Right lobe of liver (tissue), 6 donors: ENCODE data around the gene SLC9C1. TPM values are rescaled to one million over a fixed set of nuclear protein-coding genes. Genes with fewer than 3 reads are reported as not detected.

Experiments used
- ATAC-seq, 4 donors: fragments of 200-7000 bp; cut with Tn5 transposase; one replicate each; pipeline ENCODE4 v1.9.1; 2020; ENCODE audit warnings: mild to moderate bottlenecking in 4 of 4, moderate library complexity in 4 of 4
- DNase-seq, 3 donors: peaks; one replicate each; pipeline ENCODE4 v3.0.0-alpha.2; 2020
- H3K27ac ChIP-seq, 3 donors: fragments of 200-600 bp; one replicate each; pipeline ENCODE4 v1.8.0; 2022
- H3K27me3 ChIP-seq, 2 donors: fragments of 200-600 bp; one replicate each; pipeline ENCODE4 v1.8.0; 2022
- H3K36me3 ChIP-seq, 4 donors: fragments of 200-600 bp; sonication (generic) in 1 of 4; one replicate each; pipeline versions ENCODE4 v1.5.1 to v1.8.0; 2017 to 2022; ENCODE audit warnings: control low read depth in 1 of 4
- H3K4me1 ChIP-seq, 4 donors: fragments of 200-600 bp; sonication (generic) in 1 of 4; one replicate each; pipeline versions ENCODE4 v1.5.1 to v1.8.0; 2017 to 2022; ENCODE audit warnings: control low read depth in 1 of 4
- H3K4me3 ChIP-seq, 3 donors: fragments of 200-600 bp; one replicate each; pipeline ENCODE4 v1.8.0; 2022
- H3K9me3 ChIP-seq, 4 donors: fragments of 200-600 bp; sonication (generic) in 1 of 4; one replicate each; pipeline versions ENCODE4 v1.5.1 to v1.8.0; 2017 to 2022; ENCODE audit warnings: control low read depth in 1 of 4
- CTCF ChIP-seq, 4 donors: fragments of 200-600 bp in 3 of 4; fragments of 450-650 bp in 1 of 4; IDR thresholded peaks; one replicate each; pipeline versions ENCODE4 v1.5.1 to v1.8.0; 2016 to 2022; ENCODE audit warnings: antibody characterized with exemption in 4 of 4, mild to moderate bottlenecking in 2 of 4
- POLR2A ChIP-seq: fragments of 450-650 bp; IDR thresholded peaks from one replicate; pipeline ENCODE4 v1.6.1; 2017; ENCODE audit warnings: antibody characterized with exemption, mild to moderate bottlenecking
- WGBS: methylation state at CpG from one replicate; pipeline ENCODE4 v1.1.6; 2018; ENCODE audit warnings: low coverage, low lambda C conversion rate; ENCODE audit not compliant: insufficient coverage; ENCODE audit errors: missing lambda C conversion rate; 5-methylcytosine and 5-hydroxymethylcytosine counted together
- intact Hi-C, 2 donors: fragments of 100-400 bp; cut with DNase I; formaldehyde crosslinking; loops; one replicate each; pipeline versions ENCODE4 v1.11.2 to v1.14.1; 2022
- total RNA-seq, 6 experiments: library from RNA; depleted of rRNA in 2 of 6; stranded (reverse); fragments of >200 nt in 2 of 6; fragmentation: NEBNext Ultra II Directional in 3 of 6; extraction: Animal tissue kit (Norgen Biotek cat#: 25700) in 3 of 6; gene quantifications; one replicate each; pipeline versions ENCODE4 v1.1.0 to v1.2.4, GENCODE V29; 2016 to 2023
- donor health status: DM: no; HTN: yes; CAD: no.
- donor health status: DM: no; HTN: no; CAD: no.
- donor health status: DM: no; HTN: no; CAD: no.
- donor health status: DM: no; HTN: yes; CAD: no.
- donor health status: DM: no; HTN: yes; CAD: no.

SLC9C1 gene
- total RNA-seq, 6 experiments from 2014 or later = not detected

GRCh38 chr3:112304611-112305010 lies 10.6 kb upstream of the SLC9C1 start:
- H3K27me3 ChIP-seq = no peaks in the 10 kb centered on the region
- no peaks in the 10 kb centered on the region for H3K36me3 ChIP-seq
- H3K27ac ChIP-seq = no peak overlapping the region
- TF ChIP-seq CTCF (IDR thresholded peaks at IDR 0.05) = no peak
- no peak for TF ChIP-seq POLR2A
- DNase-seq = no peak
- no peak for ATAC-seq
- intact Hi-C loops = no loop called here
- H3K9me3 ChIP-seq = no peaks in the 10 kb centered on the region
- no peak overlapping the region for H3K4me3 ChIP-seq
- H3K4me1 ChIP-seq = no peaks in the 10 kb centered on the region
- 46% methylated on average over 2 of the region's 2 CpGs for WGBS

GRCh38 chr3:112303764-112304325 lies 9.8 kb upstream of the SLC9C1 start:
- intact Hi-C loops = no loop called here
- no peaks in the 10 kb centered on the region for H3K36me3 ChIP-seq
- 3% methylated on average over 11 of the region's 11 CpGs for WGBS
- no peaks in the 10 kb centered on the region for H3K9me3 ChIP-seq
- TF ChIP-seq POLR2A (no peak), CTCF (IDR thresholded peaks at IDR 0.05) (no peak)
- H3K4me1 ChIP-seq = no peaks in the 10 kb centered on the region
- no peaks in the 10 kb centered on the region for H3K27me3 ChIP-seq
- H3K27ac ChIP-seq = no peak overlapping the region
- ATAC-seq (peak in 3 of 4 donors; percentile 24 to 34 (median 30)), DNase-seq (no peak)
- peak overlapping the region; percentile 4 to 37 (median 22) for H3K4me3 ChIP-seq

- intact Hi-C loops = no loop called here
- WGBS = 33% methylated on average over 12 of the region's 12 CpGs
- Histone ChIP-seq H3K27ac (no peak overlapping the region), H3K4me1 (no peaks in the 10 kb centered on the region), H3K9me3 (no peaks in the 10 kb centered on the region), H3K4me3 (peak overlapping the region; percentile 4 to 37 (median 22)), H3K27me3 (no peaks in the 10 kb centered on the region), H3K36me3 (no peaks in the 10 kb centered on the region)
- TF ChIP-seq POLR2A (no peak), CTCF (IDR thresholded peaks at IDR 0.05) (no peak)
- ATAC-seq (no peak), DNase-seq (no peak)
Observed at GRCh38 chr3:112302881-112303763, 9.1 kb upstream of the SLC9C1 start.

- DNase-seq = no peak
Observed at GRCh38 chr3:112302150-112302830, 8.3 kb upstream of the SLC9C1 start.

More at GRCh38 chr3:112302150-112302830, 8.3 kb upstream of the SLC9C1 start:
- no peaks in the 10 kb centered on the region for H3K27me3 ChIP-seq
- H3K4me3 ChIP-seq = no peak overlapping the region
- H3K4me1 ChIP-seq = no peaks in the 10 kb centered on the region
- no peak for TF ChIP-seq POLR2A
- TF ChIP-seq CTCF (IDR thresholded peaks at IDR 0.05) = no peak
- H3K36me3 ChIP-seq = no peaks in the 10 kb centered on the region
- intact Hi-C loops = no loop called here
- WGBS = 58% methylated on average over 7 of the region's 11 CpGs
- H3K27ac ChIP-seq = no peak overlapping the region
- no peaks in the 10 kb centered on the region for H3K9me3 ChIP-seq
- ATAC-seq = no peak
